DMS114 treated with DMSO at 0.1 percent for 48 hours (cell line): ENCODE results near the gene NAPG.
"Not testable (repeated sequence)": the region's sequence is repeated elsewhere in the genome, so short reads cannot be mapped to it uniquely, and the experiment has no call there.

Experiments used
- DNase-seq: peaks from one replicate; lab custom pipeline; 2025; ENCODE audit not compliant: unreplicated experiment; lab: John Stamatoyannopoulos, UW

Gene NAPG

GRCh38 chr18:10525697-10526560, at the start of gene NAPG:
NAPG (plus strand) TSS chr18:10526027; CDS start chr18:10526103, 76 bp downstream.
- DNase-seq = peak; percentile 81

- no peak for DNase-seq
Measured at GRCh38 chr18:10476338-10476791, 49.5 kb upstream of the NAPG start.

- DNase-seq = no peak
Measured at GRCh38 chr18:10477121-10477862, 48.5 kb upstream of the NAPG start.

DNA sequence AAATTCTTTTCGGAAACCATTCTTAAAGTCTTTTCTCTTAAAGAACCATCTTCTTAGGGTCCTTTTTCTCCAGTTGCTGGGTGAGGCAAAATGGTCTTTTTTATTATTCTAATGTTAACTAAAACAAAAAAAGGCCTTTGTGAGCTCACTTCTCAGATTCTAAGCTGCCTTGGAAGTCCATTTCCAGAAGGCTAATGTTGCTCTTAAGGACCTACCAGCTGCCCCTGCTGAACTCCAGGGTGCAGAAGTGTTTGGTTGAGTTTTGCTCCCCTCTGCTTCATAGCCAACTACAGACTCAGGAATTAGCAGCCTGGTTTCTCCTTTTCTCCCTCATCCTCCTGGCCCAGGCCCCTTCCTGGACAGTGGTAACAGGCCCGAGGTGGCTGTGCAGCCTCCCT, 48.0 kb upstream of the NAPG start:
- DNase-seq = no peak

- DNase-seq = no peak
Measured at GRCh38 chr18:10481831-10482230, 44.0 kb upstream of the NAPG start.

GRCh38 chr18:10482363-10482984, 43.4 kb upstream of the NAPG start:
- no peak for DNase-seq

DNA sequence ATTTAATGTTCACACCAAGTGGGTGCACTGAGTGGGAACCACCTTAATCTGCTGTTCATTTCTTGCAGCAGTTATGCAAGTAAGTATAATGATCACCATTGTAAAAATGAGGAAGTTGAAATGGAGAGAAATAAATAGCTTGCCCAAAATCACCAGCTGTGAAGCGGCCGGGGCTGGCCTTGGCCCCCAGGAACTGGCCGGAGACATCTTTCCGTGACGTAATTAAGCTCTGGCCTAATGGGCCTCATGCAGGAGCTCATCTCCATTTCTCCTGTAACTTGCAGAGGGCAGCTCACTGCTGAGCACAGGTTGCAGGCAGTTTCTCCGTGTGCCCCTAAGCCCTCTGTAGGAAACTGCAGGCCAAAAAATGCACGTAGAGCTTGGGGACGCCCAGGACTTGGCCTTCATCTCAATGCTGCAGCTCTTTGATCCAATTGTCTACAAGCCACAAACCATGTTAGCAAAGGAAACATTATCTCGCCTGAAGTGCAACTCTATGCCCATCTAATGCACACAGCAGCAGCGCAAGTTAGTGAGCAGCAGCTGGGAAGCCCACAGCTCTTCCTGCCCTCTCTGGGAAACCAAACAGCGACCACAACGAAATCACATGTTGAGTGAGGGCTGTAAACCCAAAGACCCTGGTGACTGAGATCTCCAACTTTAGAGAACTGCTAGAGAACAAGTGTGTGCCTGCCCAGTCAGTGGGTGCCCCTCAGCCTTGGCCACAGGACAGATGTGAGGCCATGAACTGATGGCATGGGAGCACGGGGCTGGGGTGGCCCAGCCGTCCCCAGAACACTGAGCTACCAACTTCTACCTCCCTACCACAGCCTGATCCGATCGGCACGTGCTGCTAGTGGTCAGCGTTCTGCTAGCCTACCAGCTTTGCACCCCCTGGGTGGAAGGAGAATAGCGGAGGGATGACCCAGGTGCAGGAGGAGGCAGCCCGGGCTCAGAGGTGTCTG, 42.6 kb upstream of the NAPG start:
- DNase-seq = no peak

DNA sequence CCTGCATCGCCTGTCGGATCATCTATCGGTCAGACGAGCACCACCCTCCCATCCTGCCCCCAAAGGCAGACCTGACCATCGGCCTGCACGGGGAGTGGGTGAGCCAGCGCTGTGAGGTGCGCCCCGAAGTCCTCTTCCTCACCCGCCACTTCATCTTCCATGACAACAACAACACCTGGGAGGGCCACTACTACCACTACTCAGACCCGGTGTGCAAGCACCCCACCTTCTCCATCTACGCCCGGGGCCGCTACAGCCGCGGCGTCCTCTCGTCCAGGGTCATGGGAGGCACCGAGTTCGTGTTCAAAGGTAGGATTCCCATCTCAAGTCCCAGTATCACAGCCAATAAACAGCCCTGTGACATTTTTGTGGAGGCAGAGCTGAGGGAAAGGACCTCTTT, 40.4 kb upstream of the NAPG start:
- no peak for DNase-seq

GRCh38 chr18:10486362-10486761, 39.5 kb upstream of the NAPG start:
- DNase-seq = no peak

GRCh38 chr18:10487154-10487553, 38.7 kb upstream of the NAPG start:
- no peak for DNase-seq

GRCh38 chr18:10488017-10488416, 37.8 kb upstream of the NAPG start:
- DNase-seq = no peak

DNA sequence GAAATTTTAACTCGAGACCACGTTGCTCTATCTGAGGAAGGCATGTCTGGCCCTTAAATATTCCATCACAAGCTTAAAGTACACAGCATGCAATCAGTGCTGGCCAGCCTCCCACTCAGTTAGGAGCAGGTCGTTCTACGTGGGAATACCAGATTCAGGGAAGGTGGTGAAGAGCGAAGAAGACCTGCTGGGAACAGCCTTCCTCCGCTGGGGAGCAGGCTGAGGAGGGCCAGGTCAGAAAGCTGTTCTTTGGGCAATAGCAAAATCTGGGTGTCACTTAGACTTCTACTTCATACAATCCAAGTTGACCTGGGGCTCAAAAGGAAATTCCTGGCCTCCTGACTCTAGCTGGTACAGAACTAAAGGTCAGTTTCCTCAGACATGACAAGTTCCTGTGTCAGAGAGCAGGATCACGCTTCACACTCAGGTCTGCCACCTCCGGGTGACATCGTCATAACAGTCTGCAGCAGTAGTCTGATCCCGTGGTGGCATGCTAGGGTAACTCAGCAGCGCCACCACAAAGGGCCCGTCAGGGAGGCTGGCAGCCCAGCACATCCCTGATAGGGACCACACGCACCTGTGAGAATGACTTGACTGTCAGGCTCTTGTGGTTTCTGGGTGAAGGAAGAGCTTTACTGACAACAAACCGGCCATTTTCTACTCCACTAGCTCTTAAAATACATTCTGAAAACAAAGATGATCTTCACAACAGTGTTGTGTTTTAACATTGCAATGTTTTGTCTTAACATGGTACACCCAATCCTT, 35.2 kb upstream of the NAPG start:
- no peak for DNase-seq

DNA sequence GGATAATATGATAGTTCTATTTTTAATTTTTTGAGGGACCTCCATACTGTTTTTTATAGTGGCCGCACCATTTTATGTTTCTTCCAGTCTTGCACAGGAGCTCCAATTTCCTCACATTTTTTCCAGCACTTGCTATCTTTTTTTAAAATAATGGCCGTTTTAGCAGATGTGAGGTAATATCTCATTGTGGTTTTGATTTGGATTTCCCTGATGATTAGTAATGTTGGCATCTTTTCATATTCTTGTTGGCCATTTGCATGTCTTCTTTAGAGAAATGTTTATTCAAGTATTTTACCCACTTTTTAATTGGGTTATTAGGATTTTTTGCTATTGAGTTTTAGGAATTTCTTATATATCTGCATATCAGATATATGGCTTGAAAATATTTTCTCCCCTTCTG, 29.9 kb upstream of the NAPG start:
- no peak for DNase-seq

- no peak for DNase-seq
Measured at GRCh38 chr18:10497206-10497749, 28.5 kb upstream of the NAPG start.

DNA sequence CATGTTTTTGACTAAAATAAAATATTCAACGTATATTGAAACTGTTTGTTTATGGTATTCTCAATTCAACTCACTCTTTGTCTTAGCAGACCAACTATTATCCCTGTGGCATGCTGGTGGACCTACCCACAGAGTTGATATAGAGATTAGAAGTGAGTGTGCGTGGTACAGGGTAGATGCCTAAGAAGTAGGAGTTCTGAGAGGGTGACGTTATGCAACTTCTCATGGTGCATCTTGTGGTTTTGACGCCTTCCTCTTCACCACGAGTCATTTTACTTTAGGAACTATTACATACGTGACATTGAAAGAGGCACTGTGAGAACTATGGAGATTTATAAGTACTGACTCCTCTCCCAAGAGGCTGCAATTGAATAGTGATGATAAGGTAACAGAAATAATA, 26.6 kb upstream of the NAPG start:
- DNase-seq = no peak

DNA sequence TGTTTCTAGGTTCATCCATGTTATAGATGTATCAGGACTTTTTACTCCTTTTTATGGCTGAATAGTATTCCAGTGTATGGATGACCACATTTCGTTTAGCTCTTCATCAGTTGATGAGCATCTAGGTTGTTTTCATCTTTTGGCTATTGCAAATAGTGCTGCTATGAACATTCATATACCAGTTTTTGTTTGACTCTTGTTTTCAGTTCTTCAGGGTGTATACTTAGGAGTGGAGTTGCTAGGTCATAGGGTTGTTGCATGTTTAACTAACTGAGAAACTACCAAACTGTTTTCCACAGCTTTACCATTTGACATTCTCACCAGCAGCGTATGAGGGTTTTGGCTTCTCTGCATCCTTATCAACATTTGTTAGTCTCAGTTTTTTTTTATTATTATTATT, 25.8 kb upstream of the NAPG start:
- DNase-seq = no peak

DNA sequence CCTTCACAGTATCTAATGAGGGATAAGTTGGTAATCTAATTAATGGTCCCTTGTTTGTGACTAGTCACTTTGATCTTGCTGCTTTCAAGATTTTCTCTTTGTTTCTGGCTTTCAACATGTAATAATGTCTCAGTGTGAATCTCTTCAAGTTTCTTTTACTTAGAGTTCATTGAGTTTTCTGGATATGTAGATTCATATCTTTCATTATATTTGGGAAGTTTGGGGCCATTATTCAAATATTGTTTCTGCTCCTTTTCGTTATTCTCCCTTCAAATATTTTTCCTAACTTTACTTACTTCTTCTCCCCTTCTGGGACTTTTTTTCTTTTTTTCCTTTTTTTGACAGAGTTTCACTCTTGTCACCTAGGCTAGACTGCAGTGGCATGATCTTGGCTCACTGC, 21.1 kb upstream of the NAPG start:
- no peak for DNase-seq

DNA sequence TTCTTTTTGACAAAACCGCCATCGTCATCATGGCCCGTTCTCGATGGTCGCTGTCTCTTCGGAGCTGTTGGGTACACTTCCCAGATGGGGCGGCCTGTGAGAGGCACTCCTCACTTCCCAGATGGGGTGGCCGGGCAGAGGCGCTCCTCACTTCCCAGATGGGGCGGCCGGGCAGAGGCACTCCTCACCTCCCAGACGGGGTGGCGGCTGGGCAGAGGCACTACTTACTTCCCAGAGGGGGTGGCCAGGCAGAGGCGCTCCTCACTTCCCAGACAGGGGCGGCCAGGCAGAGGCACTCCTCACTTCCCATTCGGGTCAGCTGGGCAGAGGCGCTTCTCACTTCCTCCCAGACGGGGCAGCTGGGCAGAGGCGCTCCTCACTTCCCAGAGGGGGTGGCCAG, 19.9 kb upstream of the NAPG start:
- DNase-seq = not testable (repeated sequence)

DNA sequence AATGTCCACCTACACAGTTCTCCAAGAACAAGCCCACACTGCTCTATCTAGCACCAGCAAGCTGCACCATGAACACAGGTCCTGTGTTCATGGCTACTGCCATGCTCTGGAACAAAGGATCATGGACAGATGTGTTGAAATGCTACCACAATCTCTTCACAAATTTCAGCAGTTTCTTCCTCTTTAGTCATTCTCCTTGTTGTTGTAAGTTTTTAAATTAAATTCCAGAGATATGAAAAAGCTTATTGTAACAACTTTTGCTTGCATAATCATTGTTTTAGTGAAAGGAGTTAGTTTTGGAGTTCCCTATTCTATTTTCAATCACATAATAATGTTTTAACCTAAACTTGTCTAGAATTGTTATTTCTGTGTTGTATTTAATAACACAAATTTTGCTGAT, 17.2 kb upstream of the NAPG start:
- DNase-seq = no peak

GRCh38 chr18:10511236-10511635, 14.6 kb upstream of the NAPG start:
- no peak for DNase-seq
